OCI-LY3 (cell line): ENCODE data around the gene PATZ1.

Source experiments
- H2AFZ ChIP-seq: fragments of 200-600, 300-600 bp; shearing (Covaris generic); 2 replicates; pipeline ENCODE4 v1.6.0; 2014; ENCODE audit warnings: antibody characterized with exemption, low read depth, low read length
- H3K27ac ChIP-seq: fragments of 200-600, 300-600 bp; sonication (generic); 2 replicates; pipeline ENCODE4 v1.5.1; 2014; ENCODE audit warnings: mild to moderate bottlenecking, low read length, moderate library complexity, mixed read lengths
- H3K27me3 ChIP-seq: fragments of 200-600, 300-600 bp; sonication (generic); 2 replicates; pipeline ENCODE4 v1.6.1; 2014; ENCODE audit warnings: low read depth, low read length, mixed read lengths
- H3K36me3 ChIP-seq: fragments of 200-600, 300-600 bp; sonication (generic); replicated peaks from 2 replicates; pipeline ENCODE3; 2014; ENCODE audit warnings: low read depth, low read length, mixed read lengths
- H3K4me1 ChIP-seq: fragments of 300-600, 200-600 bp; sonication (generic); 2 replicates; pipeline ENCODE4 v1.6.1; 2014; ENCODE audit warnings: low read length, mixed read lengths
- H3K4me2 ChIP-seq: fragments of 200-600, 300-600 bp; sonication (generic); 2 replicates; pipeline ENCODE4 v1.6.1; 2014; ENCODE audit warnings: low read length, mixed read lengths
- H3K4me3 ChIP-seq: fragments of 300-600, 200-600 bp; sonication (generic); 2 replicates; pipeline ENCODE4 v1.5.1; 2014; ENCODE audit warnings: antibody characterized with exemption, mild to moderate bottlenecking, low read length, moderate library complexity
- H3K79me2 ChIP-seq: fragments of 300-600, 200-600 bp; shearing (Covaris generic); 2 replicates; pipeline ENCODE4 v1.6.1; 2014; ENCODE audit warnings: mild to moderate bottlenecking, low read length, mixed read lengths
- H3K9ac ChIP-seq: fragments of 300-600, 200-600 bp; shearing (Covaris generic); 2 replicates; pipeline ENCODE4 v1.6.0; 2014; ENCODE audit warnings: mild to moderate bottlenecking, low read length, moderate library complexity
- H3K9me3 ChIP-seq: fragments of 200-600, 300-600 bp; shearing (Covaris generic); 2 replicates; pipeline ENCODE4 v1.6.1; 2014; ENCODE audit warnings: low read length, mixed read lengths; ENCODE audit not compliant: insufficient read depth
- H4K20me1 ChIP-seq: fragments of 200-600, 300-600 bp; sonication (generic); 2 replicates; pipeline ENCODE4 v1.6.1; 2016; ENCODE audit warnings: low read length, mixed read lengths; ENCODE audit not compliant: insufficient read depth
- EZH2phosphoT487 ChIP-seq: fragments of 200-600 bp; shearing (Covaris generic); IDR thresholded peaks from 2 replicates; pipeline ENCODE4 v1.6.1; 2018; ENCODE audit warnings: antibody characterized with exemption, mixed run types, low read depth
- TF ChIP-seq, protein P1 (sequence below): fragments of 200-600, 300-600 bp; sonication (generic); IDR thresholded peaks from 2 replicates; pipeline ENCODE4 v1.5.1; 2014; ENCODE audit warnings: antibody characterized with exemption, low read length, low read depth

PATZ1 gene

DNA sequence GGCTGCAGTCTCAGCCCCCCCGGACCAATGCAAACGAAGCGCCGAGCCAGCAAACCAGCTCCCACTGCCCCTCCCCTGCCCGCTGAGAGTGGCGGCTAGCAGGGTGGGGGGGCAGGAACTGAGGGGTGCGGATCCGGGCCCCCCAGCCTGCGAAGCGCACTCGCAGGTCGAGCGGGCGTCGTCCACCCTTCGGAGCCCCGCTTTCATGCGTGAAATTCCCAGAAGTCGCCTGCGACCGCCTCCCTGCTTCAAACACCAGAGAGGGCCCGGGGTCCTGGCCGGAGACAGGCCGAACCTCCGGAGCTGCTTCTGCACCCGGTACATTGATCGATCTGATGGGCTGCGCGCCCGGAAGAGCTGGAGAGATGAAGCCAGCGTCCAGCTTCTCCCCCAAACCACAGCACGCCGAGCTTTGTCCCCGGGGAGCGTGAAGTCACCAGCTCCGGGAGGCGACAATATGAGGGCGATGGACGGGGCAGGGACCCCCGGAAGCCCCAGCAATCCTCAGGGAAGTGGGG lies 646 bp upstream of the PATZ1 start:
- peak overlapping the region; percentile 86 for H3K9ac ChIP-seq
- peak overlapping the region; percentile 48; the same call in 1 of the 2 replicates for H2AFZ ChIP-seq
- H3K4me2 ChIP-seq, result peak overlapping the region; percentile 90
- peaks cover 25% of the 10 kb centered on the region for H3K4me1 ChIP-seq
- H3K79me2 ChIP-seq, result peaks cover 49% of the 10 kb centered on the region
- peaks cover 39% of the 10 kb centered on the region for H4K20me1 ChIP-seq
- H3K9me3 ChIP-seq, result no peaks in the 10 kb centered on the region
- H3K27ac ChIP-seq, result peak overlapping the region; percentile 75
- peak overlapping the region; percentile 77 for H3K4me3 ChIP-seq
- H3K27me3 ChIP-seq, result no peaks in the 10 kb centered on the region
- H3K36me3 ChIP-seq, result peaks cover 35% of the 10 kb centered on the region
- TF ChIP-seq, protein P1, sequence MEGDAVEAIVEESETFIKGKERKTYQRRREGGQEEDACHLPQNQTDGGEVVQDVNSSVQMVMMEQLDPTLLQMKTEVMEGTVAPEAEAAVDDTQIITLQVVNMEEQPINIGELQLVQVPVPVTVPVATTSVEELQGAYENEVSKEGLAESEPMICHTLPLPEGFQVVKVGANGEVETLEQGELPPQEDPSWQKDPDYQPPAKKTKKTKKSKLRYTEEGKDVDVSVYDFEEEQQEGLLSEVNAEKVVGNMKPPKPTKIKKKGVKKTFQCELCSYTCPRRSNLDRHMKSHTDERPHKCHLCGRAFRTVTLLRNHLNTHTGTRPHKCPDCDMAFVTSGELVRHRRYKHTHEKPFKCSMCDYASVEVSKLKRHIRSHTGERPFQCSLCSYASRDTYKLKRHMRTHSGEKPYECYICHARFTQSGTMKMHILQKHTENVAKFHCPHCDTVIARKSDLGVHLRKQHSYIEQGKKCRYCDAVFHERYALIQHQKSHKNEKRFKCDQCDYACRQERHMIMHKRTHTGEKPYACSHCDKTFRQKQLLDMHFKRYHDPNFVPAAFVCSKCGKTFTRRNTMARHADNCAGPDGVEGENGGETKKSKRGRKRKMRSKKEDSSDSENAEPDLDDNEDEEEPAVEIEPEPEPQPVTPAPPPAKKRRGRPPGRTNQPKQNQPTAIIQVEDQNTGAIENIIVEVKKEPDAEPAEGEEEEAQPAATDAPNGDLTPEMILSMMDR, result no peak
- no peak for TF ChIP-seq EZH2phosphoT487

DNA sequence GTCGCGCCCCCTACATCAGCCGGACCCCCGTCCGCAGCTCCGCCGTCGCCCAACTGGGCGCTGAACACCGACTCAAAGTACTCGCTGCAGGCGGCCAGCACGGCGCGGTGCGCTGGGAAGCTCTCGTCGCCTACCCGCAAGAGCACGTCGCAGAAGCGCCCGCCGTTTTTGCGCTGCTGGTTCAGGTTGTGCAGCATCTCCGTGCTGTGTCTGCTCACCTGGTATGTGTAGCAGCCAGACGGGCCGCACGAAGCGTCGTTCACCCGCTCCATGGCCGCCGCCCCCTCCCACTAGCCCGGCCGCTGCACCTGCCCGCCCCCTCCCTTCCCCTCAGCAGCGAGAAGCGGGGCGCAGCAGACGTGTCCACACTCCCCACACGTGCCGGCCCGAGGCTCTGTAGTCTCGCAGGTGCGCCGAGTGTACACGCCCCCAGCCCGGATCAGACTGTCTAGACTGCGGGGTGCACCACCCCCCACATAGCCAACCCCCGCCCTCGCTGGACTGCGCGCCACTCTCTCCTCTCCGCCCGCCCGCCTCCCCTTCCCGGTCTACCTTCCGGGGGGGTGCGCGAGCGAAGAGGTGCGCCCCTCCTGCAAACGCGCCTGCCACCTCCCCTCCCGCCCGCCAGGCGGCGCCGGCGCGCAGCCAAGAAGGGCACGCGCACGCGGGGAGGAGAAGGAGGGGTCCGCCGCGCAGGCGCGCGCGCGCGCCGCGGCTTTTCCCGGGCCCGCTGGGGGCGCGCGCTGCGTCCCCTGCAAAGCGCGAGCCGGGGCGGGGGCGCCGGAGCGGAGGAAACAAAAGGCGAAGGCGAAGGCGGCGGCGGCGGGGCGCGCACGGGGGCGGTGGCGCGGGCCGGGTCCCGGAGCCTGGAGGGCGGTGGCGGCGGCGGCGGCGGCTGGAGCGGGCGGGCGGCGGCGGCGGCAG lies 553 bp downstream of the PATZ1 start:
- Histone ChIP-seq H3K4me3 (peak overlapping the region; percentile 77), H4K20me1 (peaks cover 51% of the 10 kb centered on the region), H3K4me1 (peaks cover 25% of the 10 kb centered on the region), H3K9ac (peak overlapping the region; percentile 86), H3K79me2 (peaks cover 61% of the 10 kb centered on the region), H2AFZ (no peak overlapping the region), H3K27me3 (no peaks in the 10 kb centered on the region), H3K9me3 (no peaks in the 10 kb centered on the region), H3K36me3 (peaks cover 45% of the 10 kb centered on the region), H3K4me2 (peak overlapping the region; percentile 69), H3K27ac (peak overlapping the region; percentile 75)
- TF ChIP-seq, protein P1, result peak; percentile 79
- TF ChIP-seq EZH2phosphoT487, result no peak

DNA sequence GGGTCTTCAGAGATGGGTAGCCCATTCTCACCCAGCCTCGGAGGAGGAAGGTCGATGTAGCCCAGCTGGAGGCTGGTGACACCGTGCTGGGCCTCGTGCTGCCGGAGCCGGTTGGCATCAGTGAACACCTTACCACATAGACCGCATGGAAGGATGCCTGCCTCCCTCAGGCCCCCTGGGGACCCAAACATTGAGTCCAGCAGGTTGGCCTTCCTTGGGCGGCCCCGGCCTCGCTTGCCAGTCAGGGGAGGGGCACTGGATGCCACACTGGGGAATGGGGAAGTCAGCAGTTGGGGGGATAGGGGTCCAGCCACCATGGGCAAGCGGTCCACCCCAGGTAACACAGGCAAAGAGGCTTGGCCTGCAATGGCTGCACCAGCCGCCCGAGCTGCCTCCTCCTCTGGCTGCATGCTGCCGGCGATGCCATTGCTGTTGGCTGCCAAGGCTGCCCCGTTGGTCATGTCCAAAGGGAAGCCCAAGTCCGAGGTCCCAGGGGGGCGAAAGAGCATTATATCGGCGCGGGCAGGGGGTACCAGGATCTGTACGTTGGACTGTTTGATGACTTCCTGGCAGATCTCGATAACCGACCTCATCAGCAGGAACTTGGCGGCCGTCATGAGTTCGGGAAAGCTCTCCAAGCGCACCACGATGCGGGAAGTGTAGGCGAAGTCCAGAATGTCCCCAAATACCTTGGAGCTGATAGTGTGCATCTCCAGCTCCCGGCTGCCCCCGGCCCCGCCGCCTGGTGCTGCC lies 1.4 kb downstream of the PATZ1 start:
- H3K4me2 ChIP-seq, result peak overlapping the region; percentile 69
- H3K36me3 ChIP-seq, result peaks cover 54% of the 10 kb centered on the region
- no peaks in the 10 kb centered on the region for H3K27me3 ChIP-seq
- peaks cover 69% of the 10 kb centered on the region for H3K79me2 ChIP-seq
- peak overlapping the region; percentile 77 for H3K4me3 ChIP-seq
- peaks cover 25% of the 10 kb centered on the region for H3K4me1 ChIP-seq
- TF ChIP-seq, protein P1, result no peak
- no peak for TF ChIP-seq EZH2phosphoT487
- H3K9ac ChIP-seq, result peak overlapping the region; percentile 86; the same call in 1 of the 2 replicates
- no peak overlapping the region for H3K27ac ChIP-seq
- H3K9me3 ChIP-seq, result no peaks in the 10 kb centered on the region
- H4K20me1 ChIP-seq, result peaks cover 58% of the 10 kb centered on the region
- no peak overlapping the region for H2AFZ ChIP-seq

DNA sequence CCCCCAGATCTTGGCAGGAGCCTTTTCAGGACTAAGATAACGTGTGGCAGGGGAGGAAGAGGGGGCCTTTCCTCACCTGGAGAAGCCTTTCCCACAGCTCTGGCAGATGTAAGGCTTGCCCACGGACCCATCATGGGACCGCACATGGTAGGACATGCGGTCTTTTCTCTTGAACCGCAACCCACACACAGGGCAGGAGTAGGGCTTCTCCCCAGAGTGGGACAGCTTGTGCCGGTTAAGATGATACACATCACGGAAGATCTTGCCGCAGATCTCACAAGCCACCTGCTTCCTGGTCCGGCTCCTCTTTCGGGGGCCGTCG lies 1.9 kb downstream of the PATZ1 start:
- H3K9ac ChIP-seq, result peak overlapping the region; percentile 4; the same call in 1 of the 2 replicates
- no peak for TF ChIP-seq EZH2phosphoT487
- TF ChIP-seq, protein P1, result no peak
- peaks cover 63% of the 10 kb centered on the region for H4K20me1 ChIP-seq
- peaks cover 74% of the 10 kb centered on the region for H3K79me2 ChIP-seq
- no peak overlapping the region for H2AFZ ChIP-seq
- H3K27me3 ChIP-seq, result no peaks in the 10 kb centered on the region
- H3K4me2 ChIP-seq, result peak overlapping the region; percentile 69
- no peak overlapping the region for H3K27ac ChIP-seq
- H3K4me1 ChIP-seq, result peaks cover 25% of the 10 kb centered on the region
- H3K36me3 ChIP-seq, result peaks cover 59% of the 10 kb centered on the region
- no peaks in the 10 kb centered on the region for H3K9me3 ChIP-seq
- H3K4me3 ChIP-seq, result peak overlapping the region; percentile 77
